ENCODE data around the gene NBL1. TPM values are rescaled to one million over a fixed set of nuclear protein-coding genes. Genes with fewer than 3 reads are reported as not detected.

The NBL1 gene
- polyA plus RNA-seq, 3 donors, result 0.07 TPM; not detected in 2

DNA sequence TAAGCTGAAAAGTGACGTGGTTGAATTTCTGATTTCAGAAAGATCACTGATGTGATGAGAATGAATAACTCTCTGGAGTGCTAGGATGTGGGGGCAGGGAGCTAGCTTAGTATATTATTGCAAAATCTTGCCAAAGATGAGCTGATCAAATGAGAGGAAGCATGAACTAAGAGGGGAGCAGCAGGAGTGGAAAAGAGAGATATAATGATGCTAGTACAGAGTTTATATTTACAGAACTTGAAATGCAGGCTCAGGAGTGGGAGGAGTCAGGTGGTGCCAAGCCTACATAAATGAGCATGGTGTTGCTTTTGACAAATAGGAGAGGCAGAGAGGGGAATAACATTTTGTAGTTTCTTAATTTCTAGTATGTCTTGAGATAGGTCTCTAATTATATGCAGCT, 38.1 kb upstream of the NBL1 start:
- Mint-ChIP-seq H3K27me3 (ENCODE audit: low read depth in 3 of 3) (no peaks in the 10 kb centered on the region), H3K4me3 (no peak overlapping the region), H3K36me3 (peaks cover 26 to 42% of the 10 kb centered on the region in 2 donors), H3K9me3 (no peaks in the 10 kb centered on the region), H3K27ac (peak overlapping the region in 5 of 7 donors; percentile 27 to 67 (median 50)), H3K4me1 (peaks cover 29% of the 10 kb centered on the region)
- no peak overlapping the region for H2AFZ ChIP-seq (ENCODE audit: insufficient read depth, low read depth, low read length, poor library complexity, severe bottlenecking)
- H3K36me3 ChIP-seq (replicated peaks in 1 of 2; ENCODE audit: control insufficient read depth in 1 of 2, insufficient read depth in 2 of 2, low read length in 2 of 2), result peaks cover 10 to 37% of the 10 kb centered on the region in 2 donors
- peaks cover 100% of the 10 kb centered on the region for H4K20me1 ChIP-seq (ENCODE audit: insufficient read depth, low read length)
- intact Hi-C loops (cut with micrococcal nuclease), result no loop called here
- no peak overlapping the region for H3K4me3 ChIP-seq (replicated peaks in 1 of 3; ENCODE audit: low read depth in 2 of 3, low read length in 3 of 3)
- peaks cover 98% of the 10 kb centered on the region for H3K79me2 ChIP-seq (ENCODE audit: insufficient read depth, low read length)
- TF ChIP-seq, protein P1, sequence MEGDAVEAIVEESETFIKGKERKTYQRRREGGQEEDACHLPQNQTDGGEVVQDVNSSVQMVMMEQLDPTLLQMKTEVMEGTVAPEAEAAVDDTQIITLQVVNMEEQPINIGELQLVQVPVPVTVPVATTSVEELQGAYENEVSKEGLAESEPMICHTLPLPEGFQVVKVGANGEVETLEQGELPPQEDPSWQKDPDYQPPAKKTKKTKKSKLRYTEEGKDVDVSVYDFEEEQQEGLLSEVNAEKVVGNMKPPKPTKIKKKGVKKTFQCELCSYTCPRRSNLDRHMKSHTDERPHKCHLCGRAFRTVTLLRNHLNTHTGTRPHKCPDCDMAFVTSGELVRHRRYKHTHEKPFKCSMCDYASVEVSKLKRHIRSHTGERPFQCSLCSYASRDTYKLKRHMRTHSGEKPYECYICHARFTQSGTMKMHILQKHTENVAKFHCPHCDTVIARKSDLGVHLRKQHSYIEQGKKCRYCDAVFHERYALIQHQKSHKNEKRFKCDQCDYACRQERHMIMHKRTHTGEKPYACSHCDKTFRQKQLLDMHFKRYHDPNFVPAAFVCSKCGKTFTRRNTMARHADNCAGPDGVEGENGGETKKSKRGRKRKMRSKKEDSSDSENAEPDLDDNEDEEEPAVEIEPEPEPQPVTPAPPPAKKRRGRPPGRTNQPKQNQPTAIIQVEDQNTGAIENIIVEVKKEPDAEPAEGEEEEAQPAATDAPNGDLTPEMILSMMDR (IDR thresholded peaks at IDR 0.05), result no peak
- H3K4me1 ChIP-seq (ENCODE audit: control insufficient read depth in 1 of 2, insufficient read depth in 2 of 2, low read length in 2 of 2), result peaks cover 9 to 18% of the 10 kb centered on the region in 2 donors
- H3K27ac ChIP-seq (ENCODE audit: low read depth in 1 of 2, low read length in 2 of 2), result no peak overlapping the region
- 56% methylated on average over 1 of the region's 1 CpG for WGBS (ENCODE audit: insufficient coverage)
- H3K9me3 ChIP-seq (replicated peaks in 1 of 2; ENCODE audit: control insufficient read depth in 1 of 2, insufficient read depth in 1 of 2, low read length in 2 of 2), result no peaks in the 10 kb centered on the region
- H3K27me3 ChIP-seq (ENCODE audit: control insufficient read depth in 2 of 2, insufficient read depth in 2 of 2, low read length in 2 of 2), result no peaks in the 10 kb centered on the region
- no peak overlapping the region for H3K9ac ChIP-seq (ENCODE audit: insufficient read depth, low read length, poor library complexity, severe bottlenecking)
- no peak overlapping the region for H3K4me2 ChIP-seq (replicated peaks; ENCODE audit: extremely low read depth, low read length, poor library complexity, severe bottlenecking)
- DNase-seq, result no peak

DNA sequence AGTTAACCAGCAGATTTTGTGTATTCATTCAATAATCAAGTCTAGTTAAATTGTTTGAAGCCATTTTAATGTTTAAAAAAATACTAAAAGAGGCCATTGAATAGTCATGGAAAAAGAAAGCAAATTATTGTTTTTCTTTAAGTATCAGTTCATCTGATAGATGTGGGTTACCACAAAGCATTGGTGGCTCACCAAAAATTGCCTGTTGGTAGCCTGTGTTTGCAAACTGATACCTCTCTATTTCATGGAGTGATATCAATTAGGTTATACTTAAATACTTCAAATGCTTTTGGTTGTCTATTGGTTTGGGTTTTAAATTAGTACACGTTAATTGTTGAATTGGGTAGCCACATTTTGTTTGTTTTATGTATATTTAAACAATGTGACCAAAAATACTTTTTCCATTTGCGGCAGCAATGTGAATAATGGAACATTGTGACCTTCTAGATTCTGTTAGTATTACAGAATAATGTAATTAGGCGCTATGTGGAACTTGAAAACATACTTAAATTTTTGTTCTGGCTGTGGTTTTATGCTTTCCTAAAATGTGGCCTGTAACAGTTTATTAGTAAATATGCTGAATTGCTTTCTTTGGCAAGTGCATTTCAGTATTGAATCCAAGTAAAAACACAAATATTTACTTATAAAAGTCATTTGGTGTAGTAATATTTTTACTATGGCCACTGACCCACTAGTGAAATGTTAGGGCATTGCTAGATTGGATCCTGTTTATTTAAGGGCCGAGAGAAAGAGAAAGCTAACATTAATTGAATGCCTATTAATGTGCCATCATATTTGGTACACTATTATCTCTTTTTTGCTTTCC, 37.1 kb upstream of the NBL1 start:
- intact Hi-C loops (cut with micrococcal nuclease), result no loop called here

More for the DNA sequence above, 37.1 kb upstream of the NBL1 start:
- Histone ChIP-seq H4K20me1 (ENCODE audit: insufficient read depth, low read length) (peaks cover 96% of the 10 kb centered on the region), H3K4me1 (ENCODE audit: control insufficient read depth in 1 of 2, insufficient read depth in 2 of 2, low read length in 2 of 2) (peaks cover 9 to 18% of the 10 kb centered on the region in 2 donors), H2AFZ (ENCODE audit: insufficient read depth, low read depth, low read length, poor library complexity, severe bottlenecking) (no peak overlapping the region), H3K36me3 (replicated peaks in 1 of 2; ENCODE audit: control insufficient read depth in 1 of 2, insufficient read depth in 2 of 2, low read length in 2 of 2) (peaks cover 8 to 31% of the 10 kb centered on the region in 2 donors), H3K9ac (ENCODE audit: insufficient read depth, low read length, poor library complexity, severe bottlenecking) (no peak overlapping the region), H3K4me3 (replicated peaks in 1 of 3; ENCODE audit: low read depth in 2 of 3, low read length in 3 of 3) (no peak overlapping the region), H3K79me2 (ENCODE audit: insufficient read depth, low read length) (peaks cover 97% of the 10 kb centered on the region), H3K4me2 (replicated peaks; ENCODE audit: extremely low read depth, low read length, poor library complexity, severe bottlenecking) (no peak overlapping the region), H3K27ac (ENCODE audit: low read depth in 1 of 2, low read length in 2 of 2) (no peak overlapping the region), H3K9me3 (replicated peaks in 1 of 2; ENCODE audit: control insufficient read depth in 1 of 2, insufficient read depth in 1 of 2, low read length in 2 of 2) (no peaks in the 10 kb centered on the region), H3K27me3 (ENCODE audit: control insufficient read depth in 2 of 2, insufficient read depth in 2 of 2, low read length in 2 of 2) (no peaks in the 10 kb centered on the region)
- Mint-ChIP-seq H3K27me3 (ENCODE audit: low read depth in 3 of 3) (no peaks in the 10 kb centered on the region), H3K27ac (peak overlapping the region in 1 of 7 donors; percentile 21), H3K9me3 (peaks cover 0 to 3% (median 0%) of the 10 kb centered on the region in 7 donors), H3K4me1 (peaks cover 27% of the 10 kb centered on the region), H3K4me3 (no peak overlapping the region), H3K36me3 (peaks cover 21 to 35% of the 10 kb centered on the region in 2 donors)
- TF ChIP-seq, protein P1 (IDR thresholded peaks at IDR 0.05), result no peak
- no peak for DNase-seq
- no CpG with 5 or more reads among the region's 4 CpGs for WGBS (ENCODE audit: insufficient coverage)
